Activated CD8-positive, alpha-beta memory T cell treated with anti-CD3 and anti-CD28 coated beads for 36 hours (primary cell): ENCODE measurements around the gene BLNK. TPM values are rescaled to one million over a fixed set of nuclear protein-coding genes. Genes with fewer than 3 reads are reported as not detected.

ENCODE experiments used
- CTCF ChIA-PET: fragments of 350-600 bp; sonication (Branson Sonifier 250); formaldehyde crosslinking; loops from one replicate; lab custom pipeline; 2021; ENCODE audit warnings: antibody characterized with exemption; lab: Charles Lee
- POLR2A ChIA-PET: fragments of 350-600 bp; sonication (Branson Sonifier 250); formaldehyde crosslinking; loops from one replicate; lab custom pipeline; 2021; ENCODE audit warnings: antibody characterized with exemption; lab: Charles Lee
- total RNA-seq, 2 experiments: library from RNA; stranded (reverse); gene quantifications; one replicate each; pipeline ENCODE4 v1.2.3, GENCODE V29; 2021

The BLNK gene
- total RNA-seq, 2 experiments from 2014 or later = not detected

- POLR2A ChIA-PET = no interaction called here
- CTCF ChIA-PET = no interaction called here
Measured at GRCh38 chr10:96188421-96188820, 82.9 kb downstream of the BLNK start.

- CTCF ChIA-PET = no interaction called here
Measured at GRCh38 chr10:96176985-96177384, 94.4 kb downstream of the BLNK start.

GRCh38 chr10:96172666-96173065 lies 98.7 kb downstream of the BLNK start:
- ChIA-PET CTCF (no interaction called here), POLR2A (no interaction called here)

More at GRCh38 chr10:96176985-96177384, 94.4 kb downstream of the BLNK start:
- POLR2A ChIA-PET = no interaction called here

- CTCF ChIA-PET = no interaction called here
- POLR2A ChIA-PET = no interaction called here
Measured at GRCh38 chr10:96170230-96170629, 101.1 kb downstream of the BLNK start.

GRCh38 chr10:96168546-96168945 lies 102.8 kb downstream of the BLNK start:
- CTCF ChIA-PET = no interaction called here

GRCh38 chr10:96165726-96166125 lies 105.6 kb downstream of the BLNK start:
- POLR2A ChIA-PET = no interaction called here
- CTCF ChIA-PET = interaction anchor here (1.1 kb wide), 1 partner anchor 149 kb away, joined by 3 read pairs; no protein-coding TSS in a partner anchor

More at GRCh38 chr10:96168546-96168945, 102.8 kb downstream of the BLNK start:
- POLR2A ChIA-PET = no interaction called here

- POLR2A ChIA-PET = no interaction called here
- CTCF ChIA-PET = no interaction called here
Measured at GRCh38 chr10:96153070-96153469, 118.3 kb downstream of the BLNK start.

- CTCF ChIA-PET = no interaction called here
- POLR2A ChIA-PET = no interaction called here
Measured at GRCh38 chr10:96152437-96152836, 118.9 kb downstream of the BLNK start.

Other genes with a start within 250 kb of the BLNK start
- 1 to 10 TPM; 9.3 to 9.8 TPM for gene CCNJ, start 228.0 kb downstream of the BLNK start, total RNA-seq
- 10 to 100 TPM; 13.1 to 14.1 TPM for gene ZNF518A, start 141.3 kb downstream of the BLNK start, total RNA-seq
- gene DNTT, start 32.9 kb upstream of the BLNK start, total RNA-seq = not detected
- gene OPALIN, start 87.4 kb upstream of the BLNK start, total RNA-seq = not detected
- not detected for gene TLL2, start 242.4 kb upstream of the BLNK start, total RNA-seq